HepG2 (cell line): ENCODE results near the gene DISP2. TPM values are rescaled to one million over a fixed set of nuclear protein-coding genes. Genes with fewer than 3 reads are reported as not detected.

Source experiments
- CBX5 ChIP-seq: sonication (generic); formaldehyde crosslinking; IDR thresholded peaks from 2 replicates; pipeline ENCODE4 v1.4.0; 2020; ENCODE audit warnings: missing genetic modification reagents, borderline replicate concordance
- CCAR2 ChIP-seq: fragments of 200-400 bp; formaldehyde crosslinking; optimal IDR thresholded peaks from 2 replicates; pipeline ENCODE3; 2018; ENCODE audit warnings: low read depth, mild to moderate bottlenecking, low read length, moderate library complexity
- CEBPZ ChIP-seq: IDR thresholded peaks from 2 replicates; pipeline ENCODE4 v1.6.1; 2012; ENCODE audit warnings: low read length, improper control_type of control experiment
- FOXJ3 ChIP-seq: sonication (generic); formaldehyde crosslinking; IDR thresholded peaks from 2 replicates; pipeline ENCODE4 v1.4.0; 2020; ENCODE audit warnings: missing genetic modification reagents, mild to moderate bottlenecking, borderline replicate concordance
- FOXO1 ChIP-seq: sonication (generic); formaldehyde crosslinking; IDR thresholded peaks from 2 replicates; pipeline ENCODE4 v1.4.0; 2020; ENCODE audit warnings: missing genetic modification reagents
- HDAC2 ChIP-seq: sonication (generic); formaldehyde crosslinking; IDR thresholded peaks from 2 replicates; pipeline ENCODE4 v1.4.0; 2020; ENCODE audit warnings: missing genetic modification reagents
- HDAC6 ChIP-seq: fragments of 200-600 bp; sonication (generic); IDR thresholded peaks from 2 replicates; pipeline ENCODE4 v1.7.0; 2017; ENCODE audit warnings: mild to moderate bottlenecking, antibody characterized with exemption, low read length, low read depth
- MXD3 ChIP-seq: IDR thresholded peaks from 2 replicates; pipeline ENCODE4 v1.6.1; 2016; ENCODE audit warnings: mild to moderate bottlenecking, missing biosample characterization, missing genetic modification reagents
- NONO ChIP-seq, 2 experiments: fragments of 450-650 bp in 1 of 2; sonication (generic) in 1 of 2; formaldehyde crosslinking in 1 of 2; IDR thresholded peaks in 1 of 2; conservative IDR thresholded peaks in 1 of 2; 2 replicates each; pipeline versions ENCODE4 v1.6.1 to v1.8.0; 2017 to 2022; ENCODE audit warnings: mild to moderate bottlenecking in 1 of 2, missing genetic modification reagents in 1 of 2, moderate library complexity in 1 of 2
- RCOR2 ChIP-seq: IDR thresholded peaks from 2 replicates; pipeline ENCODE4 v1.6.1; 2016; ENCODE audit warnings: missing biosample characterization, missing genetic modification reagents
- SMARCC2 ChIP-seq: fragments of 450-650 bp; IDR thresholded peaks from 2 replicates; pipeline ENCODE4 v1.6.1; 2017; ENCODE audit warnings: antibody characterized with exemption, mild to moderate bottlenecking
- SPEN ChIP-seq: sonication (generic); formaldehyde crosslinking; IDR thresholded peaks from 2 replicates; pipeline ENCODE4 v1.5.1; 2020; ENCODE audit warnings: low read depth, mild to moderate bottlenecking, missing genetic modification reagents
- TBP ChIP-seq: sonication (generic); formaldehyde crosslinking; IDR thresholded peaks from 2 replicates; pipeline ENCODE4 v1.5.0; 2020; ENCODE audit warnings: missing genetic modification reagents
- TFDP2 ChIP-seq: sonication (generic); formaldehyde crosslinking; IDR thresholded peaks from 2 replicates; pipeline ENCODE4 v1.4.0; 2020; ENCODE audit warnings: missing genetic modification reagents
- U2AF2 ChIP-seq: fragments of 200-400 bp; formaldehyde crosslinking; IDR thresholded peaks from 2 replicates; pipeline ENCODE4 v1.6.1; 2017; ENCODE audit warnings: low read depth, mild to moderate bottlenecking, low read length
- YEATS4 ChIP-seq: sonication (generic); formaldehyde crosslinking; IDR thresholded peaks from 2 replicates; pipeline ENCODE4 v1.4.0; 2020; ENCODE audit warnings: missing genetic modification reagents, borderline replicate concordance
- ZBTB46 ChIP-seq: sonication (generic); formaldehyde crosslinking; IDR thresholded peaks from 2 replicates; pipeline ENCODE4 v1.4.0; 2020; ENCODE audit warnings: mild to moderate bottlenecking, missing genetic modification reagents, borderline replicate concordance
- ZNF569 ChIP-seq: sonication (generic); formaldehyde crosslinking; IDR thresholded peaks from 2 replicates; pipeline ENCODE4 v1.5.0; 2020; ENCODE audit warnings: mild to moderate bottlenecking, missing genetic modification reagents, moderate library complexity, borderline replicate concordance
- ZNF616 ChIP-seq: sonication (generic); formaldehyde crosslinking; IDR thresholded peaks from 2 replicates; pipeline ENCODE4 v1.5.0; 2020; ENCODE audit warnings: low read depth, mild to moderate bottlenecking, missing genetic modification reagents
- ZNF747 ChIP-seq: sonication (generic); formaldehyde crosslinking; IDR thresholded peaks from 2 replicates; pipeline ENCODE4 v1.8.1; 2023; ENCODE audit warnings: missing genetic modification reagents, mild to moderate bottlenecking, borderline replicate concordance
- polyA plus RNA-seq, 8 experiments: library from polyadenylated mRNA; depleted of rRNA in 3 of 8; stranded (reverse) in 7 of 8; unstranded in 1 of 8; fragments of >200 nt; fragmentation: Illumina TruSeq in 4 of 8; extraction: Trizol in 4 of 8; gene quantifications; 2 replicates each; pipeline versions ENCODE4 v1.2.1 to v1.2.3, GENCODE V29; 2011 to 2016; ENCODE audit warnings: low read depth in 4 of 8, missing spikeins in 1 of 8, mixed read lengths in 1 of 8; ENCODE audit not compliant: insufficient read depth in 1 of 8
- total RNA-seq, 5 experiments: library from RNA; depleted of rRNA; stranded (reverse); fragments of >200 nt; fragmentation: Illumina TruSeq; extraction: Trizol; gene quantifications; 2 replicates each; pipeline ENCODE4 v1.2.3, GENCODE V29; 2016; ENCODE audit warnings: low read depth in 1 of 5
- TF ChIP-seq, protein P1 (sequence below): sonication (generic); formaldehyde crosslinking; IDR thresholded peaks from 2 replicates; pipeline ENCODE4 v1.8.0; 2022; ENCODE audit warnings: missing genetic modification reagents, mild to moderate bottlenecking, borderline replicate concordance

Gene DISP2
- total and polyA plus RNA-seq, 2 of the 13 experiments (the other 11 are each of a cell fraction or from before 2014, with no cell fraction given): 0.09 to 0.32 TPM

DNA sequence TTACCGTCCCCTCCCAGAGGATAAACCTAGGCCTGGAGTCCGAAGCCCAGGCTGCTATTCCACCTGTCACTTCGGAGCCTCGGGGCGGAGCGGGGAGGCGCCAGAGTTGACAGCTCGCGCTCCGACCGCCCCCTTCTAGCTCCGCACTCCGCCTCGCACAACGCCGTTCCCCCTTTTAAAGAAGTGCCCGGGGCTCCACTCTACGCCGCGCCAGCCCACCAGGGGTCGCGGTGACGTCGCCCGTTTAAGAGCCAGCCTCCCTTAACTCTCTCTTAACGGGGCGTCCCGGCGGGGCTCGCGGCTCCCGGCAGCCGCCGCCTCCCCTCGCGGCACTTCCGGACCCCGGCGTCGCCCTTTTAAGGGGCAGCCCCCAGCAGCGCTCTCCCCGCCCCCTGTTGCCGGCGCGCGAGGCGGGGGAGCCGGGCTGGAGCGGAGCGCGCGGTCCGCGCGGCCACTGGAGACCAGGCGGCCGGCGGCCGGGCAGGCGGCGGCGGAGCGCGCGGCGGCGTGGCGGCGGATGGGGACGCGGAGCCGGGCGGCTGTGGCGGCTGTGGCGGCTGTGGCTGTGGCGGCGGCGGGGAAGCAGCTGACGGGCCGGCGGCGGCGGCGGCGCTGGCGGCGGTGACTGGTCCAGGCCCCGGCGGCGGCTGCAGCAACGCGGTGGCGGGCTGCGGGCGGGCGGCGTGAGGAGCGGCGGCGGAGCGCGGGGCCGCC, 34.6 kb upstream of the DISP2 start, which contains the start of gene INAFM2 (continued):
- TF ChIP-seq CEBPZ (no peak), CCAR2 (peak; percentile 40), HDAC6 (no peak), ZNF747 (no peak), FOXJ3 (CRISPR knock-in tag) (no peak), RCOR2 (CRISPR knock-in tag) (no peak), YEATS4 (CRISPR knock-in tag) (peak; percentile 12), ZNF569 (CRISPR knock-in tag) (no peak), HDAC2 (CRISPR knock-in tag) (0 out of 2 replicates have a peak, but pooled peaks have one; percentile 12), FOXO1 (CRISPR knock-in tag) (no peak), TFDP2 (CRISPR knock-in tag) (peak; percentile 73), CBX5 (CRISPR knock-in tag) (no peak), ZNF616 (CRISPR knock-in tag) (no peak; the same call in 1 of the 2 replicates), NONO (IDR thresholded peaks at IDR 0.05) (no peak), NONO (CRISPR knock-in tag; conservative IDR thresholded peaks at IDR 0.05) (0 out of 2 replicates have a peak, but pooled peaks have one; percentile 32), SMARCC2 (no peak), U2AF2 (no peak), ZBTB46 (no peak), SPEN (CRISPR knock-in tag) (no peak), MXD3 (CRISPR knock-in tag) (peak; percentile 36; the same call in 1 of the 2 replicates), TBP (CRISPR knock-in tag) (no peak)
- TF ChIP-seq, protein P1, sequence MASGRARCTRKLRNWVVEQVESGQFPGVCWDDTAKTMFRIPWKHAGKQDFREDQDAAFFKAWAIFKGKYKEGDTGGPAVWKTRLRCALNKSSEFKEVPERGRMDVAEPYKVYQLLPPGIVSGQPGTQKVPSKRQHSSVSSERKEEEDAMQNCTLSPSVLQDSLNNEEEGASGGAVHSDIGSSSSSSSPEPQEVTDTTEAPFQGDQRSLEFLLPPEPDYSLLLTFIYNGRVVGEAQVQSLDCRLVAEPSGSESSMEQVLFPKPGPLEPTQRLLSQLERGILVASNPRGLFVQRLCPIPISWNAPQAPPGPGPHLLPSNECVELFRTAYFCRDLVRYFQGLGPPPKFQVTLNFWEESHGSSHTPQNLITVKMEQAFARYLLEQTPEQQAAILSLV (CRISPR knock-in tag): no peak
